Activated CD8-positive, alpha-beta memory T cell treated with anti-CD3 and anti-CD28 coated beads, Interleukin-2, amount 50 U/mL, for 48 hours (primary cell): ENCODE data around the gene ALDH4A1.
"Not testable (repeated sequence)": the region's sequence is repeated elsewhere in the genome, so short reads cannot be mapped to it uniquely, and the experiment has no call there.

ENCODE experiments used
- DNase-seq: peaks from one replicate; pipeline ENCODE4 v3.0.0-alpha.2; 2020

ALDH4A1 gene

GRCh38 chr1:18899363-18900049 lies 2.8 kb downstream of the ALDH4A1 start:
- no peak for DNase-seq

GRCh38 chr1:18898567-18898966 lies 3.8 kb downstream of the ALDH4A1 start:
- no peak for DNase-seq

- DNase-seq, result no peak
Observed at GRCh38 chr1:18895317-18895716, 7.0 kb downstream of the ALDH4A1 start.

GRCh38 chr1:18893120-18893519 lies 9.2 kb downstream of the ALDH4A1 start:
- no peak for DNase-seq

GRCh38 chr1:18891858-18892257 lies 10.5 kb downstream of the ALDH4A1 start:
- not testable (repeated sequence) for DNase-seq

GRCh38 chr1:18891426-18891780 lies 11.0 kb downstream of the ALDH4A1 start:
- DNase-seq, result no peak

- DNase-seq, result no peak
Observed at GRCh38 chr1:18890706-18891425, 11.5 kb downstream of the ALDH4A1 start.

GRCh38 chr1:18886003-18886335 lies 16.4 kb downstream of the ALDH4A1 start:
- DNase-seq, result no peak

- no peak for DNase-seq
Observed at GRCh38 chr1:18885311-18886002, 16.9 kb downstream of the ALDH4A1 start.

GRCh38 chr1:18884727-18885126 lies 17.6 kb downstream of the ALDH4A1 start:
- DNase-seq, result no peak

GRCh38 chr1:18884419-18884717 lies 18.0 kb downstream of the ALDH4A1 start:
- DNase-seq, result no peak

- peak; percentile 88 for DNase-seq
Observed at GRCh38 chr1:18883636-18884418, 18.5 kb downstream of the ALDH4A1 start.

- DNase-seq, result no peak
Observed at GRCh38 chr1:18883079-18883478, 19.3 kb downstream of the ALDH4A1 start.

- DNase-seq, result no peak
Observed at GRCh38 chr1:18882486-18882885, 19.9 kb downstream of the ALDH4A1 start.

- no peak for DNase-seq
Observed at GRCh38 chr1:18881642-18882431, 20.5 kb downstream of the ALDH4A1 start.

- DNase-seq, result no peak
Observed at GRCh38 chr1:18881164-18881563, 21.2 kb downstream of the ALDH4A1 start.

- DNase-seq, result no peak
Observed at GRCh38 chr1:18880585-18880984, 21.8 kb downstream of the ALDH4A1 start.

GRCh38 chr1:18879791-18880309 lies 22.5 kb downstream of the ALDH4A1 start:
- DNase-seq, result no peak

GRCh38 chr1:18879215-18879790 lies 23.1 kb downstream of the ALDH4A1 start:
- no peak for DNase-seq

- DNase-seq, result no peak
Observed at GRCh38 chr1:18878538-18879214, 23.7 kb downstream of the ALDH4A1 start.

- DNase-seq, result no peak
Observed at GRCh38 chr1:18877282-18877681, 25.1 kb downstream of the ALDH4A1 start.

- DNase-seq, result no peak
Observed at GRCh38 chr1:18876210-18876609, 26.1 kb downstream of the ALDH4A1 start.
